TTC549 (cell line): ENCODE results near the gene KRTAP10-4.
"Not testable (repeated sequence)": the region's sequence is repeated elsewhere in the genome, so short reads cannot be mapped to it uniquely, and the experiment has no call there.

ENCODE experiments used
- FAIRE-seq: peaks from 2 replicates; lab custom pipeline; 2012; peaks lifted over from hg19 to GRCh38; lab: Jason Lieb, UNC

The KRTAP10-4 gene

DNA sequence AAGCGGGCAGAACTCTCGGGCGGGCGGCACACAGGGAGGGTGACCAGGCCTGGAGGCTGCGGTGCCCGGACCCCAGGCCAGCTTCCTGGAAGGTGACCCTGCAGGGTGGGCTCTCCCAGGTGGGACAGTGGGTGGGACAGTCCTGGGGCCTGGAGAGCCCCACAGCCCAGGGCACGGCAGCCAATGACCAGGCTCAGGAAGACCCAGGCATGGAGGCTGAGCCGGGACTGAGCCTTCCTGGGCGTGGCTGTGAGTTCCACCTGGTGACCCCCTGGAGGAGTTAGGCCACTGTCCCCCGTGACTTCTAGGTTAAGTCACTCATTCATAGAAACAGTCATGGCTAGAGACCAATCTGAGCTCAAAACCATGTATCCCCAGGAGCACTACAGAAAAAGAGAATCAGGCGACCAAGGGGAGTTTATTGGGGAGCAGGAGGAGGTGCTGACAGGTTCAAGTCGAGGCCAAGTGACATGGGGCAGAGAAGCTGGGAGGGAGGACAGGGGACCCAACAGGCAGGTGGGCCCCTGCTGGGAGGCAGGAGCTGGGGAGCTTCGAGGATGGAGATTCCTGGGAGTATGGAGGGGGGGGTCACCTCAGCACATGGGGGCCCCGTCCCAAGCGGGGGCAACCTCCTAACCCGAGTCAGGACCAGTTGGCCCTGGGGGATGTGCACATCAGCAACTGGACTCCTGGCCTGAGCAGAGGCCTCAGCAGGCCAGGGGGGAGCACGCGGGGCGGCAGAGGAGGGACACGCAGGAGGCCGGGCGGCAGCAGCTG lies 5.7 kb downstream of the KRTAP10-4 start:
- FAIRE-seq = no peak

DNA sequence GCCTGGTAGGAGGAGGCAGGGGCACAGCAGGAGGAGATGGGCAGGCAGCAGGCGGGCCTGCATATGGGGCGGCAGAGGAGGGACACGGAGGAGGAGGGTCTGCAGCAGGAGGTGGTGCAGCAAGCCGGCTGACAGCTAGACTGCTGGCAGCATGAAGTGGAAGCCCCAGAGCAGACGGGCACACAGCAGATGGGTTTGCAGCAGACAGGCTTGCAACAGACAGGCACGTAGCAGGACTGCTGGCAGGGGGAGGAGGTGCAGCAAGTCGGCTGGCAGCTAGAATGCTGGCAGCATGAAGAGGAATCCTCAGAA lies 6.3 kb downstream of the KRTAP10-4 start:
- no peak for FAIRE-seq

DNA sequence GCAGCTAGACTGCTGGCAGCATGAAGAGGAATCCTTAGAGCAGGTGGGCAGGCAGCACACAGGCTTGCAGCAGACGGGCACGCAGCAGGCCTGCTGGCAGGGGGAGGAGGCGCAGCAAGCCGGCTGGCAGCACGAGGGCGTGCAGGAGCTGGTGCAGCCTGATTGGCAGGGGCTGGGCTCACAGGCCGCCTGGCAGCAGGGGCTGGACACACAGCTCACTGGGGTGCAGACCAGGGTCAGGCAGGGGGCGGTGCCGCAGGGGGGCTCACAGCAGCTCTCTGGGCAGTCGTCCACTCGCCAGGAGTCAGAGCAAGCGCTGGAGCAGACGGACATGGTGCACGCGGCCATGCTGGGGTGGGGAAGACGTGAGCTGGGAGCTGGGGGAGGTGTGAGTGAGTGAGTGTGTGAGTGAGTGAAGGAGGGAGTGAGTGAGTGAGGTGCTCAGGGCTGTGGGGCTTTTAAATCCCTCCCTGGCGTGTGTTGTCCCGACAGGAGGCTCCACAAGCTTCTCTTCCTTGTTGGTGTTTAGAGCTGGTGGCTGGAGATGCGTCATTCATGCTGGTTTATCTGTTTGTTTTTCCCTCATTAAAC lies 6.8 kb downstream of the KRTAP10-4 start, which contains the start of gene KRTAP10-5:
TSS of gene KRTAP10-5 (minus strand) at position 374 of the 591 bp plus-strand sequence. CDS start at position 348, 26 bp downstream.
- FAIRE-seq = not testable (repeated sequence)

- no peak for FAIRE-seq
Observed at GRCh38 chr21:44581158-44581557, 7.6 kb downstream of the KRTAP10-4 start.

DNA sequence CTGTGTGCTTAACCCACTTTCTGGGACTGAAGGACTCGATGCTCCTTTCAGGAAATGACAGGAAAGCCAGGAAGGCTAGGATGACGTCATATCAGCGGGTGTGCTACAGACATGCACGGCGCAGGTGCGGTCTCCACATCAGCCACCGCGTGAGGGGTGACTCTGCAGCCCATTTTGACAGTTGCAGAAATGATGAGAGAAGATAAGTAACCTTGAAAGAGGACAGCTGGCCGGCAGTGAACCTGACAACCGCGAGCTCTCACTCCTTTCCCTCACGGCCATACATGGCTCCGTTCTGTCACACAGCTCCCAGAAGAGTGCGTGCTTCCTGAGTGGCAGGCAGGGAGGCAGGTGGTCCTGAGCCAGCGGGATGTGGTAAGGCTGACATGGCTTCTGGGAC lies 8.5 kb downstream of the KRTAP10-4 start:
- FAIRE-seq = no peak

GRCh38 chr21:44583089-44583799 lies 9.7 kb downstream of the KRTAP10-4 start:
- no peak for FAIRE-seq

GRCh38 chr21:44583800-44584147 lies 10.2 kb downstream of the KRTAP10-4 start:
- FAIRE-seq = no peak

DNA sequence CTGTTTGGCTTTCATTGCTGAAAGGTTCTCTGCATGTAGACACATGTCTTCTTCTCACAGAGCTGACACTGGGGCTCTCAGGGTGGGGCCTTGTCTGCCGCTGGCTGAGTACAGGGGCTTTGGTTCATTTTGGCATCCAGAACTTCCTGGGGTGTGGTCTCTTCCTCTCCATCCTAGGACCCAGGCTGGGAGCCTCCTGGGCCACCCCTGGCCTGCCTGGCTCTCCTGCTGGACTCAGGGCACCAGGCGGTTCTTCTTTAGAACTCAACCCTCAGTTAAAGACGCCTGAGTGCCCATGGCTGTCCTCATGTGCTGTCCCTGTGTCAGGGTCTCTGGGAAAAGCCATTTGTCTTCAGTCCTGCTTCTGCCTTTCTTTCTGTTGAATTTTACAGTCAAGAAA lies 12.4 kb downstream of the KRTAP10-4 start:
- FAIRE-seq = no peak

DNA sequence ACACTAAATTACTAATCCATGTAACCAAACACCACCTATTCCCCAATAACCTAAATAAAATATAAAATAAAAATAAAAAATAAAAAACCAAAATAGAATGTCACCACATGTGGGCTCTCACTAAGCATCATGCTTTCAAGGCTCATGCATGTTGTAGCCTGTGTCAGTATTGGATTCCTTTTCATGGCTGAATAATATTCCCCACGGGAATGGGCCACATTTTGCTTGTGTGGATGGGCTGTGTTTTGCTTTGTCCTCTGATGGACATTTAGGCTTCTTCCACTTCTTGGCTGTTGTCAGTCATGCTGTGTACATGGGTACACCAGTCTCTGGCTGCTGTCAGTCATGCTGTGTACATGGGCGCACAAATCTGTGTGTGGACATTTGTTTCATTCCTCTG lies 15.6 kb downstream of the KRTAP10-4 start:
- FAIRE-seq = no peak

DNA sequence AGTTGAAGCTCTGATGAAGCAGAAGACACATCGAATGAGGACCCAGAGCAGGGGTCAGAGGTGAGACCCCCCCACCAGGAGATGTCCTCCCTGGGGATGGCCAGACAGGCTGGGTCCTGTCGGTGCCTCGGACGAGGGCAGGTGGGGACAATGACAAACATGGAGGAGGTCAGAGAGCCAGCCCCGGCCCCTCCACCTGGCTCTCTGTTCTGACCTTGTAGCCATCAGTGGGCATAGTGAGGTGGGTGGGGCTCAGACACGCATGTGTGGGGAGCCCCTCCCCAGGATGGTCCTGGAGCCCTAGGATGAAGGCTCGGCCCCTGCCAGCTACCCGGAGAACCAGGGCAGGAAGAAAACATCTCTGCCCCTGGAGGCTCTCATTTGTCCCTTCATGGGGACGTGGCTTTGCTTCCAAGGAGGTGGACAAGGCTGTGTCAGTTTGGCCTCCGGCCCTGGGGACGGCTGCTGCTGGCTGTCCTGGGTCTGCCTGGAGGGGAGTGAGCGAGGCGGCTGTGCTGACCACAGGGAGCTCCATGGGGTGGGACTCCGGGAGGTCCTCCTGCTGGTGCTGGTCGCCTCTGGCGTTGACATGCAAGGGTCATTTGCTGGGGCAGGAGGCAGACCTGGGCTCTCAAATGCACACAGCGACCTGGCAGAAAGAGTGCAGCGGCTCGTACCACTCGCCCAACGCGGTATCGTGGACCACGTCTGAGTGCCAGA lies 16.2 kb downstream of the KRTAP10-4 start:
- FAIRE-seq = no peak

- FAIRE-seq = no peak
Observed at GRCh38 chr21:44590311-44590721, 16.8 kb downstream of the KRTAP10-4 start.

GRCh38 chr21:44590897-44591800 lies 17.6 kb downstream of the KRTAP10-4 start:
- FAIRE-seq = not testable (repeated sequence)

DNA sequence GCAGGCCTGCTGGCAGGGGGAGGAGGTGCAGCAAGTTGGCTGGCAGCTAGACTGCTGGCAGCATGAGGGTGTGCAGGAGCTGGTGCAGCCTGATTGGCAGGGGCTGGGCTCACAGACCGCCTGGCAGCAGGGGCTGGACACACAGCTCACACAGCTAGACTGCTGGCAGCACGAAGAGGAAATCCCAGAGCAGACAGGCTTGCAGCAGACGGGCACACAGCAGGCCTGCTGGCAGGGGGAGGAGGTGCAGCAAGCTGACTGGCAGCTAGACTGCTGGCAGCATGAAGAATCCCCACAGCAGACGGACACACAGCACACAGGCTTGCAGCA lies 18.2 kb downstream of the KRTAP10-4 start:
- FAIRE-seq = not testable (repeated sequence)

DNA sequence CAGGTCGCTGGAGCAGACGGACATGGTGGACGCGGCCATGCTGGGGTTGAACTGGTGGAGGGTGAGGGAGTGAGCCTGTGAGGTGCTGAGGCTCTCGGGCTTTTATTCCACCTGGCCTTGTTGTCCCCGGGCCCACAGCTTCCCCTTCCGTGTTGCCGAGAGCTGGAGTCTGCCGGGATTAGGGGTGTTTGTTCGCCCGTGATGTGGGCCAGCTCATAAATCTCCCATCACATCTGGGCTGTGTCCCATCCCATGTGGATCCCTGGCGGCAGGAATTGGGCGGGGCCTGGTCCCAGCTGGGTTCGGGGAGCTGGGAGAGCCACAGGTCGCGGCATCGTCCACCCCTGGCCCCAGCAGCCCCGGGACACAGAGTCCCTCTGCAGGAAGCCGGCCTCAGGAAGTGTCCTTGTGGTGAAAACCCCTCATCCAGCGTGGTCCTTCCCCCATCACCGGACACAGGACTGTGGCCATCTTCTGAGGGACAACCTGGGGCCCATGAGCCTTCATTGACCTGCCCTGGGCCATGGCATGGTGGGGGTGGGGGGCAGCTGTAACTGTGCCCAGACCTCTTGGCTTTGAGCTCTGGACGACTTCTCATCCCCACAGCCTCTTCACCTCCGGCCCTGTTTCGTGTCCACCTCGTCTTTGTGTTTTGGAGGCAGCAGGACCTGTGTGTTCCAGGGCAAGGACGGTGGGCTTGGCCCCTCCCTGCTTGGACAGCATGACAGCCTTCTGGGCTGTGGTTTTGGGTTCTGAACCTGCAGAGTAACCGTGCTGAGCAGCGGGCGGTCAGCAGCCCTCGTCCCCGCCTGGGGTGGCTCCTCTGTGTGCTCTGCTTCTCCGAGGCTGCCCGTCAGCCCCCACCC lies 19.1 kb downstream of the KRTAP10-4 start, which contains the start of gene KRTAP10-6:
TSS of gene KRTAP10-6 (minus strand) at position 60 of the 866 bp plus-strand sequence. CDS start at position 39, 21 bp downstream.
- FAIRE-seq = no peak

DNA sequence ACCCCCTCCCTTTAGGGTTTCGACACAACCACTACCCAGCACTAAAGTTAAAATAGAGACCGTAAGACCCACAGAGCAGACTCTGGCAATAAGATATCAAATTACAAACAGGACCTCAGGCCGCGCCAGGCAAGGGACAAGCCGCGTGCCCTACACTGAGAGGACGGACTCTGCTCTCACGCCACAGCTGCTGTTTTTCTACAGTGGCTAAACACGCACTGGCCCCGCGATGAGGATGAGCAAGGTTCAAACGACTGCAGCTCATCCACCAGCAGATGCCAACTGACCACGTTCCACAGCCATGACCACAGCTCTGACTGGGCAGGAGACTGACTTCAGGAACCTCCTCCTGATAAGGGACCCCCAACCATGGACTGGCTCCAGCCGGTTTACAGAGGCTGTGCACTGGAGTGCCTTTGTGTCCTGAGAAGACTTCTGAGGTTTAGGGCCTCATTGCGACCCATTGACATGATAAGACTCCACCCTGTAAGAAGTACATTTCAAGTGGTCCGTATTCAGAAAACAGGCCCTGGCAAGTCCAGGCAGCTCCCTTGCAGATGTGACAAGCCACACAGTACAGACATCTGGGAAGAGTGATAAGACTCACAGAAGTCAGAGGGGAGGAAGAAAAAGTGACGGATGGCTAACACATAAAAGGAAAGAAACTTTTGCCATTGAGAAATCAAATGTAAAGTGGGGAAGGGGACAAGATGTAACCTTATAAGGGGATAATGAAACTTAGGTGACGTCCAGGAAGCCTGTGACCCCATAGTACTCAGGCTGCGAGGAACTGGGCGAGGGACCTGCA lies 20.3 kb downstream of the KRTAP10-4 start:
- no peak for FAIRE-seq

DNA sequence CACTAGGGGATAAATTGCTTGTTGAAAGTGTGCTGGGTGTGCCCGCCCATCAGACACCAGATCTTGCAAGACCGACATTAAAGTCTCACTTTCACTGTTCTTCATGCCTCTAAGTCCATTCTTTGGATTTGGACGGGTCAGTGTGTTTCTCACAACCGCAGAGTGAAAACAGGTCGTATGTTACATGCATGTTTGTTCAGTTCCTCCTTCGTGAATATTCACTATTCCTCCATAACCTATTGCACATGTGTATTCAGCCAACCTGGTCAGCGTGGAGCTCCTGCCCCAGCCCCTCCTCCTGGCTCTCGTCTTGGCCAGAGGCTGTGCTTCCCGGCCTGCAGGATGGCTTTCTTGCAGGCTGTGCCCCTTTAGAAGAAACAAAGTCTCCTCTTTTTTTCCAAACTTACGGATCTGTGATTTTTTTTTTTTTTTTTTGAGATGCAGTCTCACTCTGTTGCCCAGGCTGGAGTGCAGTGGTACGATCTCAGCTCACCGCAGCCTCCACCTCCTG lies 20.9 kb downstream of the KRTAP10-4 start:
- no peak for FAIRE-seq

DNA sequence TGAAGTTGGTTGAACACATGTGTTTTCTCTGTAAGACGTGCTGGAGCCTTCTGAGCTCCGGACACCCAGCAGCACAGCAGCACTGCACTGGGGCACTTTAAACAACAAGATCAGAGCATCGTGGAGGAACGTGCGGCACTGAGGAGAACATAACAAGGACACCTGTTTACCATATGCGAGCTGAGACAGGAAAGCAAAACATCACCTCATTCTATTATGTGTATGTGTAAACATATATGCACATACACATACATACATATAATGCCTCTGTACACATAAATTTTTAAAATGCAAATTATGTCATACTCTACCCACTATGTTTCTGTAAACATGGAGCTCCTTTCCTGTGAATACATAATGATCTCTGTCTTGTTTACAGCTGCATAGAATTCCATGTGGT lies 22.0 kb downstream of the KRTAP10-4 start:
- FAIRE-seq = no peak

GRCh38 chr21:44596068-44596725 lies 22.7 kb downstream of the KRTAP10-4 start:
- no peak for FAIRE-seq

DNA sequence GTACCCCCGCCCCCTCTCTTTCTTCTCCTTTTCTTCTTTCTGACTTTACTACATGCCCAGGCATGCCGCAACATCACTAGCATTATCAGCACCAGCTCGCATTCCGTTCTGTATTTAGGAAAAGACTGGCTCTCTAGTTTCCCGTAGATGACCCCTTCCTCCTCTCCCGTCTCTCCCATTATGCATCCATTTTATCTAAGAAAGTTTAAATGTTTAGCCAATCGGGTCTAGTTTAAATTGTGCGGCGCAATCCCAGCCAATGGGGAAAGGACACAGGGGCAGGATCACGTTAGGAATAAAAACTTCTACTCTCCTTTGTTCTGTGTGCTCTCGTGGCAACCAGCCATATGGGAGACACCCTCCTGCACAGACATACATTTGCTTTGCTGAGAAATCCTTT lies 24.5 kb downstream of the KRTAP10-4 start:
- FAIRE-seq = no peak
